DND-41 (cell line): ENCODE data around the gene NRROS.

Experiments used
- ATAC-seq: fragments of 200-7000 bp; cut with Tn5 transposase; 3 replicates; pipeline ENCODE4 v1.9.1; 2021; ENCODE audit warnings: low read depth; ENCODE audit not compliant: insufficient read depth
- DNase-seq: peaks from one replicate; pipeline ENCODE4 v3.0.0-alpha.2; 2020
- H2AFZ ChIP-seq: 2 replicates; pipeline ENCODE4 v1.6.0; 2012; ENCODE audit warnings: low read depth, low read length
- H3K27ac ChIP-seq: 2 replicates; pipeline ENCODE4 v1.5.1; 2012; ENCODE audit warnings: low read length, inconsistent platforms
- H3K27me3 ChIP-seq: fragments of 200-600 bp; sonication (generic); 2 replicates; pipeline ENCODE4 v1.6.0; 2012; ENCODE audit warnings: low read length, mild to moderate bottlenecking, inconsistent platforms; ENCODE audit not compliant: insufficient read depth, poor library complexity
- H3K36me3 ChIP-seq: 2 replicates; pipeline ENCODE4 v1.5.1; 2012; ENCODE audit warnings: low read length, inconsistent platforms; ENCODE audit not compliant: insufficient read depth
- H3K4me1 ChIP-seq: 2 replicates; pipeline ENCODE4 v1.5.1; 2012; ENCODE audit warnings: mild to moderate bottlenecking, low read length; ENCODE audit not compliant: insufficient read depth
- H3K4me2 ChIP-seq: 2 replicates; pipeline ENCODE4 v1.6.0; 2012; ENCODE audit warnings: mild to moderate bottlenecking, moderate library complexity, low read length, inconsistent platforms; ENCODE audit not compliant: insufficient read depth
- H3K4me3 ChIP-seq, 2 experiments: fragments of 200-600 bp in 1 of 2; shearing (Covaris generic) in 1 of 2; 2 replicates each; pipeline ENCODE4 v1.5.1; 2012 to 2016; ENCODE audit warnings: inconsistent platforms in 2 of 2, low read length in 2 of 2, mild to moderate bottlenecking in 2 of 2, low read depth in 1 of 2, moderate library complexity in 1 of 2
- H3K79me2 ChIP-seq: 2 replicates; pipeline ENCODE4 v1.6.0; 2012; ENCODE audit warnings: low read length, inconsistent platforms; ENCODE audit not compliant: insufficient read depth
- H3K9ac ChIP-seq: 2 replicates; pipeline ENCODE4 v1.6.0; 2012; ENCODE audit warnings: low read depth, mild to moderate bottlenecking, inconsistent platforms, low read length, moderate library complexity
- H3K9me3 ChIP-seq: 2 replicates; pipeline ENCODE4 v1.5.1; 2012; ENCODE audit warnings: low read length, moderate library complexity, mild to moderate bottlenecking, inconsistent platforms; ENCODE audit not compliant: insufficient read depth, severe bottlenecking
- H4K20me1 ChIP-seq: 2 replicates; pipeline ENCODE4 v1.6.0; 2012; ENCODE audit warnings: low read length; ENCODE audit not compliant: insufficient read depth
- EZH2 ChIP-seq: IDR thresholded peaks from 3 replicates; pipeline ENCODE4 v1.6.1; 2012; ENCODE audit warnings: borderline replicate concordance, low read depth, mild to moderate bottlenecking, moderate library complexity, low read length, inconsistent platforms; ENCODE audit not compliant: severe bottlenecking
- TF ChIP-seq, protein P1 (sequence below): IDR thresholded peaks from 2 replicates; pipeline ENCODE4 v1.5.1; 2012; ENCODE audit warnings: borderline replicate concordance, low read length, moderate library complexity, mild to moderate bottlenecking; ENCODE audit not compliant: poor library complexity, severe bottlenecking; ENCODE audit errors: extremely low read depth

The NRROS gene

DNA sequence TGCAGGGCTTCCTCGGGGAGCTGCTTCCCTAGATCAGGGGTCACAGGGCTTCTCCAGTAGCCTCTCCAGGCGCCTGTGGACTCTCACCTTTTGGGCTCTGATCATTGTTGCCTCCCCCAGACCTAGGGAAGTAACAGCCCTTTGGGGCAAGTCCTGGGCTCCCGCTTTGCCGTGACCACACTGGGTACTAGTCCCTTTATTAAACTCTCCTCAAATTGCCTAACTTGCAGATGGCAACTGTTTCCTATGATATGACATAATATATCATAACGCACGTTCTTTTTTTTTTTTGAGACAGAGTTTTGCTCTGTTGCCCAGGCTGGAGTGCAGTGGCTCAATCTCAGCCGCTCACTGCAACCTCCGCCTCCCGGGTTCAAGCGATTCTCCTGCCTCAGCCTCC, 17.9 kb upstream of the NRROS start:
- TF ChIP-seq, protein P1, sequence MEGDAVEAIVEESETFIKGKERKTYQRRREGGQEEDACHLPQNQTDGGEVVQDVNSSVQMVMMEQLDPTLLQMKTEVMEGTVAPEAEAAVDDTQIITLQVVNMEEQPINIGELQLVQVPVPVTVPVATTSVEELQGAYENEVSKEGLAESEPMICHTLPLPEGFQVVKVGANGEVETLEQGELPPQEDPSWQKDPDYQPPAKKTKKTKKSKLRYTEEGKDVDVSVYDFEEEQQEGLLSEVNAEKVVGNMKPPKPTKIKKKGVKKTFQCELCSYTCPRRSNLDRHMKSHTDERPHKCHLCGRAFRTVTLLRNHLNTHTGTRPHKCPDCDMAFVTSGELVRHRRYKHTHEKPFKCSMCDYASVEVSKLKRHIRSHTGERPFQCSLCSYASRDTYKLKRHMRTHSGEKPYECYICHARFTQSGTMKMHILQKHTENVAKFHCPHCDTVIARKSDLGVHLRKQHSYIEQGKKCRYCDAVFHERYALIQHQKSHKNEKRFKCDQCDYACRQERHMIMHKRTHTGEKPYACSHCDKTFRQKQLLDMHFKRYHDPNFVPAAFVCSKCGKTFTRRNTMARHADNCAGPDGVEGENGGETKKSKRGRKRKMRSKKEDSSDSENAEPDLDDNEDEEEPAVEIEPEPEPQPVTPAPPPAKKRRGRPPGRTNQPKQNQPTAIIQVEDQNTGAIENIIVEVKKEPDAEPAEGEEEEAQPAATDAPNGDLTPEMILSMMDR = no peak
- no peak for TF ChIP-seq EZH2
- Histone ChIP-seq H3K4me2 (no peak overlapping the region), H2AFZ (no peak overlapping the region), H3K27me3 (no peaks in the 10 kb centered on the region), H3K36me3 (no peaks in the 10 kb centered on the region), H3K9me3 (no peaks in the 10 kb centered on the region), H3K27ac (0 out of 2 replicates have a peak overlapping the region, but pooled peaks have one; percentile 4), H3K9ac (no peak overlapping the region), H3K79me2 (no peaks in the 10 kb centered on the region), H3K4me3 (no peak overlapping the region), H3K4me1 (peaks cover 17% of the 10 kb centered on the region), H4K20me1 (no peaks in the 10 kb centered on the region)
- ATAC-seq (no peak), DNase-seq (no peak)

DNA sequence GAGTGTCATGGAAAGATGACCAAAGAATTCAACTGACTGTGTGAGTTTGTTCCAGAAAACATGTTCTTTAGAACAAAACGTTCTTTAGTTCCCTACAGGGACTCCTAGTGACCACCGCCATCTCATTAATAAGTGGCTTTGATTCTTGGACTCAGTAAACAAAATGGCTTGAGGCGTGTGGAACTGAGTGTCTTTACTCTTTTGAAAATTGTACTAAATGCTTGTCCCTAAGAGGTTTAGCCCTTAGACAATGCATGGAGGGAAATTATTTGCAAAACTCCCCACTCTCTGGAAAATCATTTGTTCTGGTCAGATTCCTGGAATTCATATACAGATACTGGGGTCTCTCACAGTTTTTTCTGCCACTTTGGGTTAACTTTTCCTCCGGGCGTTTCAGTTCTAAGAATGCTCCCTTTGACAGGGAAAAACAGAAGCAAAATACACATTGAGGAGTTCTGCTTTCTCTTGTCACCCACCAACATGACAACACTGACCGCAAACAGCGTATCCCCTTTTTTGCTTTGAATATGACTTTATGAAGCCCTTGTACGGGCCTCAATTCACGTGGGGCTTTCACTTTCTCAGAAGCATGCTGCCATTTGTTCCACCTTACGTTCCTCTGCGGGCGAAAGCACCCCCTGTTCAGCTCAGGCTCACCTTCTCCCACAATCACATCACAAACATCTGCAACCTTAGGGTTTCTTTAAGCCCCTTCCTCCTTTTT, 15.3 kb upstream of the NRROS start:
- no peaks in the 10 kb centered on the region for H3K9me3 ChIP-seq
- peak overlapping the region; percentile 49 for H2AFZ ChIP-seq
- H3K27me3 ChIP-seq = no peaks in the 10 kb centered on the region
- peaks cover 28% of the 10 kb centered on the region for H3K4me1 ChIP-seq
- peak; percentile 27; the same call in 1 of the 3 replicates for ATAC-seq
- TF ChIP-seq EZH2 = no peak
- TF ChIP-seq, protein P1 = no peak
- H3K4me2 ChIP-seq = no peak overlapping the region
- no peak overlapping the region for H3K4me3 ChIP-seq
- H3K9ac ChIP-seq = no peak overlapping the region
- H4K20me1 ChIP-seq = no peaks in the 10 kb centered on the region
- H3K27ac ChIP-seq = peak overlapping the region; percentile 34; the same call in 1 of the 2 replicates
- no peak for DNase-seq
- H3K79me2 ChIP-seq = no peaks in the 10 kb centered on the region
- H3K36me3 ChIP-seq = no peaks in the 10 kb centered on the region

DNA sequence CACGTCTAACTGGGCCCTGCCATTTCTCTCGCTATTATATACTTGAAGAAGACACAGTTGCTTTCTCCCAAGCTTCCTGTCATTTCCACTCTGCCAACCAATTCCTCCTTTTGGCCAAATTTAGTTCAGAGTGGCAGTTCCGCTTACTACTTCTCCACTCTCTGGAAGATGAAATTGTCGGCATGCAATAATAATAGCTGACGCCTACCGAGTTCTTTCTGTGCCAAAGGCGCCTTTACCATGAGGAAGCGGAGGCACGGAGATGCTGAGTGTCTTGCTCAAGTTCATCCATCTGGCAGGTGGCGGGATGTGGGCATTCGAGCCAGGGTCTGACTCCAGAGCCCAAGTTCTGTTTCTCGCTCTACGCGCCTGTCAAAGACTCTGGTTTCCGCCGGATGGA, 14.6 kb upstream of the NRROS start:
- H3K4me3 ChIP-seq = no peak overlapping the region
- H3K9ac ChIP-seq = no peak overlapping the region
- DNase-seq (no peak), ATAC-seq (no peak)
- H3K27me3 ChIP-seq = no peaks in the 10 kb centered on the region
- no peaks in the 10 kb centered on the region for H4K20me1 ChIP-seq
- 0 out of 2 replicates have a peak, but pooled peaks cover 1% of the 10 kb centered on the region for H3K79me2 ChIP-seq
- no peaks in the 10 kb centered on the region for H3K36me3 ChIP-seq
- no peak overlapping the region for H3K4me2 ChIP-seq
- TF ChIP-seq EZH2 = no peak
- TF ChIP-seq, protein P1 = no peak
- peak overlapping the region; percentile 34; the same call in 1 of the 2 replicates for H3K27ac ChIP-seq
- peaks cover 33% of the 10 kb centered on the region for H3K4me1 ChIP-seq
- peak overlapping the region; percentile 49 for H2AFZ ChIP-seq
- H3K9me3 ChIP-seq = no peaks in the 10 kb centered on the region
